Suppressor macrophage treated with lipopolysaccharide for 4 hours (primary cell): Measurements from ENCODE around the gene REV1.
"Not testable (repeated sequence)": the region's sequence is repeated elsewhere in the genome, so short reads cannot be mapped to it uniquely, and the experiment has no call there.

ENCODE experiments used
- DNase-seq: peaks from one replicate; pipeline ENCODE4 v3.0.0-alpha.2; 2020

Gene REV1

GRCh38 chr2:99401841-99402240 lies 88.0 kb downstream of the REV1 start:
- no peak for DNase-seq

- no peak for DNase-seq
These were observed 90.0 kb downstream of the REV1 start for GRCh38 chr2:99399795-99400194.

GRCh38 chr2:99399063-99399462 lies 90.8 kb downstream of the REV1 start:
- no peak for DNase-seq

- DNase-seq: no peak
These were observed 91.5 kb downstream of the REV1 start for GRCh38 chr2:99398303-99398702.

- no peak for DNase-seq
These were observed 92.4 kb downstream of the REV1 start for GRCh38 chr2:99397266-99397920.

GRCh38 chr2:99395589-99396130 lies 94.2 kb downstream of the REV1 start:
- DNase-seq: no peak

GRCh38 chr2:99389946-99390345 lies 99.9 kb downstream of the REV1 start:
- DNase-seq: no peak

GRCh38 chr2:99389371-99389770 lies 100.4 kb downstream of the REV1 start:
- DNase-seq: no peak

- DNase-seq: no peak
These were observed 100.9 kb downstream of the REV1 start for GRCh38 chr2:99388892-99389291.

GRCh38 chr2:99386011-99386410 lies 103.8 kb downstream of the REV1 start:
- DNase-seq: no peak

GRCh38 chr2:99382143-99382542 lies 107.7 kb downstream of the REV1 start:
- DNase-seq: no peak

GRCh38 chr2:99380376-99381010 lies 109.3 kb downstream of the REV1 start:
- DNase-seq: peak; percentile 13

- no peak for DNase-seq
These were observed 111.9 kb downstream of the REV1 start for GRCh38 chr2:99377879-99378278.

GRCh38 chr2:99376254-99376864 lies 113.5 kb downstream of the REV1 start:
- DNase-seq: no peak

- no peak for DNase-seq
These were observed 115.1 kb downstream of the REV1 start for GRCh38 chr2:99374747-99375146.

- no peak for DNase-seq
These were observed 116.7 kb downstream of the REV1 start for GRCh38 chr2:99373144-99373543.

GRCh38 chr2:99368854-99369253 lies 121.0 kb downstream of the REV1 start:
- not testable (repeated sequence) for DNase-seq

- no peak for DNase-seq
These were observed 124.2 kb downstream of the REV1 start for GRCh38 chr2:99365661-99366060.

- no peak for DNase-seq
These were observed 133.0 kb downstream of the REV1 start for GRCh38 chr2:99356853-99357252.

GRCh38 chr2:99354825-99355224 lies 135.0 kb downstream of the REV1 start:
- DNase-seq: not testable (repeated sequence)

- DNase-seq: no peak
These were observed 135.7 kb downstream of the REV1 start for GRCh38 chr2:99354070-99354469.
